VCaP (cell line): ENCODE data around the gene NETO2.
"Not testable (repeated sequence)": the region's sequence is repeated elsewhere in the genome, so short reads cannot be mapped to it uniquely, and the experiment has no call there.

Experiments
- H3K27ac ChIP-seq: fragments of 450-650 bp; 2 replicates; pipeline ENCODE4 v1.5.1; 2017
- TF ChIP-seq, protein P1 (sequence below): fragments of 450-650 bp; conservative IDR thresholded peaks from 2 replicates; pipeline ENCODE4 v1.5.1; 2017; ENCODE audit warnings: mild to moderate bottlenecking, moderate library complexity

NETO2 gene, protein sequence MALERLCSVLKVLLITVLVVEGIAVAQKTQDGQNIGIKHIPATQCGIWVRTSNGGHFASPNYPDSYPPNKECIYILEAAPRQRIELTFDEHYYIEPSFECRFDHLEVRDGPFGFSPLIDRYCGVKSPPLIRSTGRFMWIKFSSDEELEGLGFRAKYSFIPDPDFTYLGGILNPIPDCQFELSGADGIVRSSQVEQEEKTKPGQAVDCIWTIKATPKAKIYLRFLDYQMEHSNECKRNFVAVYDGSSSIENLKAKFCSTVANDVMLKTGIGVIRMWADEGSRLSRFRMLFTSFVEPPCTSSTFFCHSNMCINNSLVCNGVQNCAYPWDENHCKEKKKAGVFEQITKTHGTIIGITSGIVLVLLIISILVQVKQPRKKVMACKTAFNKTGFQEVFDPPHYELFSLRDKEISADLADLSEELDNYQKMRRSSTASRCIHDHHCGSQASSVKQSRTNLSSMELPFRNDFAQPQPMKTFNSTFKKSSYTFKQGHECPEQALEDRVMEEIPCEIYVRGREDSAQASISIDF

DNA sequence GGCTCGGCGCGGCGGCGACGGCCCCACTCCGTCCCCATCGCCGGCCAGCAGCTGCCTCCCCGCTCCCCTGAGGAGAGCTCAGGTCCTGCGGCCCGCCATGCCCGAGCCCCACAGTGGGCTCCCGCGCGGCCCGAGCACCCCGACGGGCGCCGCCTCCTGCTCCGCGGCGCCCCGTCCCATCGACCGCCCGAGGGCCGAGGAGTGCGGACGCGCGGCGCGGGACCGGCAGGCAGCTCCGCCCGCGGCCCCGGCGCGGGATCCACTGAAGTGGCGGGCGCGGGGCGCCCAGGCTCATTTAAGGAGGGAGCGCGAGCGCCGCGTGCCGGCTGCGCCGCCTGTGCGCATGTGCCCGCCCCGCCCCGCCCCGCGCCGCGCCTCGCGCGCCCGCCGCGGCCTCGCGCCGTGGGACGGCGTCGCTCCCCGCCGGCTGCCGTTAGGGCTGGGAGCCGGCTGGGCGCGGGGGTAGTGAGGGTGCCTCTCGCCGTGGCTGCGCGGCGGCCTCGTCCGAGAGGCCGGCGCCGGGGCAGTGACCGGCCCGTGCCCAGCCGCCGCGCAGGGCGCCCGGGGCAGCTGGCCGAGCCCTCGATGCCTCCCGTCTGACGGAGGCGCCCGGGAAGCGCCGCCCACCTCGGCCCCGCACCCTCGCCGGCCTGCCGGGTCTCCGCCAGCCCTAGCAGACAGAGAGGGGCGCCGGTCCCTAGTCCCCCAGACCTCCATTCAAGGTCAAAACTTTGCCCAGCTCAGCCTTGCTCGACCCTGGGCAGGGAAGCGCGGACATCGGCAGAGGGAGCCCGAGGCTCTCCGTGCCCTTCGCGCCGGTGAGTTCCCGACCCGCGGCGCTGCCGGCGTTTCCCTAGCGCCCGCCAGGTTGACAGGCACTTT lies at the start of gene NETO2:
TSS of gene NETO2 (minus strand) at position 269 of the 882 bp plus-strand sequence. CDS start 333 bp downstream, outside the sequence.
- TF ChIP-seq, protein P1, sequence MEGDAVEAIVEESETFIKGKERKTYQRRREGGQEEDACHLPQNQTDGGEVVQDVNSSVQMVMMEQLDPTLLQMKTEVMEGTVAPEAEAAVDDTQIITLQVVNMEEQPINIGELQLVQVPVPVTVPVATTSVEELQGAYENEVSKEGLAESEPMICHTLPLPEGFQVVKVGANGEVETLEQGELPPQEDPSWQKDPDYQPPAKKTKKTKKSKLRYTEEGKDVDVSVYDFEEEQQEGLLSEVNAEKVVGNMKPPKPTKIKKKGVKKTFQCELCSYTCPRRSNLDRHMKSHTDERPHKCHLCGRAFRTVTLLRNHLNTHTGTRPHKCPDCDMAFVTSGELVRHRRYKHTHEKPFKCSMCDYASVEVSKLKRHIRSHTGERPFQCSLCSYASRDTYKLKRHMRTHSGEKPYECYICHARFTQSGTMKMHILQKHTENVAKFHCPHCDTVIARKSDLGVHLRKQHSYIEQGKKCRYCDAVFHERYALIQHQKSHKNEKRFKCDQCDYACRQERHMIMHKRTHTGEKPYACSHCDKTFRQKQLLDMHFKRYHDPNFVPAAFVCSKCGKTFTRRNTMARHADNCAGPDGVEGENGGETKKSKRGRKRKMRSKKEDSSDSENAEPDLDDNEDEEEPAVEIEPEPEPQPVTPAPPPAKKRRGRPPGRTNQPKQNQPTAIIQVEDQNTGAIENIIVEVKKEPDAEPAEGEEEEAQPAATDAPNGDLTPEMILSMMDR = peak; percentile 54
- peak within 1 kb of the TSS; percentile 79 for H3K27ac ChIP-seq

DNA sequence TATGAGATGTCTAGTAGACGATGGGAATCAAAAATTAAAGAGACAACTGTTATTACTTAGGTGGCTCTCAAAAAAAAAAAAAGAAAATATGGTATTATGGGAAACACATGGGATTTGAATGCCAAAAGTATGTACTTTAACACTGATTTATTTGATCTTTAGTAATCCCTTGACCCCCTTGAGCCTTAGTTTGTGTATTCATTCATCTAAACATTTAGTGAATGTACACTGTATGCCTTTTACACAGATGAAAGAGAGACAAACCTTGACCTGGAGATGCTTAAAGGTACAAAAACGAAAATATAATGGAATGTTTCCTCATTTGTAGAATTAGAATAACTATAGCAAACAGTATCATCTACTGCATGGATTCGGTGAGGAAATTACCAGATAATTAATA lies 38.6 kb upstream of the NETO2 start:
- TF ChIP-seq, protein P1 = no peak

DNA sequence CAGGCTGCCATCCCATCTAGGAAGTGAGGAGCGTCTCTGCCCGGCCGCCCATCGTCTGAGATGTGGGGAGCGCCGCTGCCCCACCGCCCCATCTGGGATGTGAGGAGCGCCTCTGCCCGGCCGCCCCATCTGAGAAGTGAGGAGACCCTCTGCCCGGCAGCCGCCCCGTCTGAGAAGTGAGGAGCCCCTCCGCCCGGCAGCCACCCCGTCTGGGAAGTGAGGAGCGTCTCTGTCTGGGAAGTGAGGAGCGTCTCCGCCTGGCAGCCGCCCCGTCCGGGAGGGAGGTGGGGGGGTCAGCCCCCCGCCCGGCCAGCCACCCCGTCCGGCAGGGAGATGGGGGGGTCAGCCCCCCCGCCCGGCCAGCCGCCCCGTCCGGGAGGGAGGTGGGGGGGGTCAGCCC lies 37.3 kb upstream of the NETO2 start:
- not testable (repeated sequence) for H3K27ac ChIP-seq

More for the DNA sequence above, 38.6 kb upstream of the NETO2 start:
- H3K27ac ChIP-seq = no peak overlapping the region

DNA sequence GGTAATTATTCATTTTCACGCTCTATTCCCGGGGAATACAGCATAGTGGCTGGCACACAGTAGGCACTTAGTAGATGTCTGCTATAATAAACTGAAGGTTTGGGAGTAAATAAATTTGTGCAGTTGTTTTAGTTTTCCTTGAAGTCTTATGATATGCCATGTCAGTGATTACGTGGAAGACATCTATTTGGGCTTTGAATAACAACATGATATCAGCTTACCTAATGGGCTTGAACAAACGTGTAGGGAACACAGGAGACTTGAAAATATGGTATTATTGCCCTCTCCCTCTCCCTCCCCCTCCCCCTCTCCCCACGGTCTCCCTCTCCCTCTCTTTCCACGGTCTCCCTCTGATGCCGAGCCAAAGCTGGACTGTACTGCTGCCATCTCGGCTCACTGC lies 36.3 kb upstream of the NETO2 start:
- no peak overlapping the region for H3K27ac ChIP-seq
- TF ChIP-seq, protein P1 = no peak

DNA sequence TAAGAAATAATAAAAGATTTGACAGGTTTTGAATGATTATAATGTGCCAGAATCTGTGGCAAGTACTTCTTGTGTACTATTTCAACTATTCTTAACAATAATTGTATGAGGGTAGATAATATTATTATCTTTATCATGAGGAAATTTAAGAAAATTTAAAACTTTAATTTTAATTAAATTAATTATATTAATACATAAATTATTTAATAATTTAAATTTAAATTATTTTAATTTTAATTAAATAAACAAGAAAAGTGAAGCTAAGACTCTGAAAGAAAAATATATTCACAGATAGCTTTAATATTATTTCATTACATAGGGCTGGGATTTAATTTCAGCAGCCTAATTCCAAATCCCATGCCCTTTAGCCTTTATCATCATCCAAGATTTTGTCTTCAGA lies 31.4 kb upstream of the NETO2 start:
- H3K27ac ChIP-seq = no peak overlapping the region
- TF ChIP-seq, protein P1 = no peak

DNA sequence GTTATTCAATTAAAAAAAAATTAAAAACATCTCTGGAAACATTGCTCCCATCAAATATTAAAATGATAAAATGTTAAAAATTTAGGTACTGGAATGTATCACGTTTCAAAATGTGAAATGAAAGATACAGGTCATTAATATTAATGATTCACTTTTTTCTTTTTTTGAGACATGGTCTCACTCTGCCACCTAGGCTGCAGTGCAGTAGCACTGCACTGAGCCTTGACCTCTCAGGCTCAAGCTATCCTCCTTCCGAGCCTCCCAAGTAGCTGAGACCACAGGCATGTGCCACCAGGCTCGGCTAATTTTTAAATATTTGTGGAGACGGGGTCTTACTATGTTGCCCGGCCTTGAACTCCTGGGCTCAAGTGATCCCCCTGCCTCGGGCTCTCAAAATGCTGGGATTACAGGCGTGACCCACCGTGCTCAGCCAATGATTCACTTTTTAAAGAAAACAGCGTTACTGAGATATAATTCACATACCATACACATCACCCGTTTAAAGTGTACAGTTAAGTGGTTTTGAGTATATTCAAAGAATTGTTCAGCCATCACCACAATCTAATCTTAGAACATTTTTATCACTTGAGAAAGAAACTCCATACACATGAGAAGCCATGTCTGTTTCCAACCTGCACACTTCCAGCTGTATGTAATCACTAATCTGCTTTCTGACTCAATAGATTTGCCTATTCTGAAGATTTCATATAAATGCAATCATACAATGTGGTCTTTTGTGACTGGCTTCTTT lies 19.1 kb upstream of the NETO2 start:
- TF ChIP-seq, protein P1 = no peak
- no peak overlapping the region for H3K27ac ChIP-seq

DNA sequence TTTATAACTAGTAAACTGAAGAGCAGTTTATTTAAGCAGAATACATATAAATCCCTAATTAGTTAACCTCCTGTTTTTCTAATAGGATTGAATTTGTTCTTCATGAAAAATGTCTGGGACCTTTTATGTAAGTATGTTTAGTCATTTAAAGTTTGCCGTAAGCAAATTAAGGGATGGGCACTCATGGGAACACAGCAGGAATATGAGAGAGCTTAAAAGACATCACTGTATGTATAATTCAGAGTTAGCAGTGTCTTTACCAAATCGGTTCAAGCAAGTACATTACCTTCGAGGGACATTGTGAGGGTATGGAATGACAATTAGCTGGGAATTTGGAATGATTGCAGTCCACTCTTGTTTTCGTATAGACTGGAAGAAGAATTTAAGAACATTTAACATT lies 17.7 kb upstream of the NETO2 start:
- H3K27ac ChIP-seq = no peak overlapping the region
- TF ChIP-seq, protein P1 = no peak
